K562 (cell line): ENCODE data around the gene IRAG1. TPM values are rescaled to one million over a fixed set of nuclear protein-coding genes. Genes with fewer than 3 reads are reported as not detected.
A peak's percentile ranks its signal among the peaks of the same experiment; 100 is the strongest.

Experiments used
- ATAC-seq: fragments of 200-7000 bp; cut with Tn5 transposase; 3 replicates; pipeline ENCODE4 v1.9.1; 2020; ENCODE audit warnings: moderate library complexity
- BruUV-seq: library from RNA; stranded (reverse); fragments of 400-500 nt; replicated peaks from 2 replicates; lab custom pipeline; 2021; lab: Mats Ljungman, UMichigan
- CTCF ChIA-PET: fragments of 300-600 bp; formaldehyde crosslinking; extraction: SDS; loops from one replicate; lab custom pipeline; 2021; ENCODE audit warnings: low intra/inter-chr PET ratio; lab: Yijun Ruan, JAX
- POLR2A ChIA-PET: fragments of 300-600, 350-650 bp; sonication (Branson Sonifier 250); formaldehyde crosslinking; extraction: SDS; loops from one replicate; lab custom pipeline; 2021; ENCODE audit warnings: antibody characterized with exemption, inconsistent platforms; lab: Yijun Ruan, JAX
- DNase-seq, 4 experiments: peaks; one replicate each; pipeline versions ENCODE4 v3.0.0 to v3.0.0-alpha.2; 2011 to 2018; ENCODE audit warnings: low spot score in 3 of 4, mixed read lengths in 3 of 4; ENCODE audit errors: extremely low read depth in 1 of 4
- FAIRE-seq: peaks from 2 replicates; lab custom pipeline; 2011; peaks lifted over from hg19 to GRCh38; lab: Jason Lieb, UNC
- H2AFZ ChIP-seq: 2 replicates; pipeline ENCODE4 v1.6.0; 2011; ENCODE audit warnings: low read depth, low read length, control low read depth, inconsistent platforms
- H3K27ac ChIP-seq: fragments of 200-600 bp; 3 replicates; pipeline ENCODE4 v1.8.0; 2011; ENCODE audit warnings: low read depth, mild to moderate bottlenecking, control low read depth, inconsistent platforms, low read length, moderate library complexity, mixed read lengths; ENCODE audit errors: extremely low read depth
- H3K27me3 ChIP-seq, 2 experiments: fragments of 300-600 bp in 1 of 2; 2 replicates in 1 of 2; 3 replicates in 1 of 2; pipeline versions ENCODE4 v1.6.0 to v1.8.0; 2011; ENCODE audit warnings: inconsistent platforms in 2 of 2, low read length in 2 of 2, mild to moderate bottlenecking in 1 of 2, mixed read lengths in 1 of 2, moderate library complexity in 1 of 2; ENCODE audit not compliant: control insufficient read depth in 2 of 2, insufficient read depth in 2 of 2
- H3K36me3 ChIP-seq: fragments of 300-600 bp; 3 replicates; pipeline ENCODE4 v1.8.0; 2011; ENCODE audit warnings: mild to moderate bottlenecking, low read length, inconsistent platforms; ENCODE audit not compliant: control insufficient read depth, insufficient read depth
- H3K4me1 ChIP-seq, 2 experiments: fragments of 200-600 bp in 1 of 2; replicated peaks in 1 of 2; 2 replicates in 1 of 2; 3 replicates in 1 of 2; pipeline versions ENCODE4 v1.5.1 to v1.8.0; 2011; ENCODE audit warnings: inconsistent platforms in 2 of 2, low read length in 2 of 2, mild to moderate bottlenecking in 1 of 2, mixed read lengths in 1 of 2, moderate library complexity in 1 of 2; ENCODE audit not compliant: control insufficient read depth in 2 of 2, insufficient read depth in 2 of 2
- H3K4me2 ChIP-seq: 2 replicates; pipeline ENCODE4 v1.6.1; 2011; ENCODE audit warnings: low read length, control low read depth, inconsistent platforms, mixed read lengths; ENCODE audit not compliant: insufficient read depth
- H3K4me3 ChIP-seq: fragments of 200-600 bp; sonication (generic), shearing (Covaris generic); 2 replicates; pipeline ENCODE4 v1.5.1; 2016; ENCODE audit warnings: control low read depth, inconsistent platforms
- H3K79me2 ChIP-seq: fragments of 200-600 bp; 3 replicates; pipeline ENCODE4 v1.8.0; 2011; ENCODE audit warnings: low read length, inconsistent platforms; ENCODE audit not compliant: control insufficient read depth, insufficient read depth
- H3K9ac ChIP-seq, 2 experiments: 2 replicates each; pipeline versions ENCODE4 v1.6.0 to v1.6.1; 2011; ENCODE audit warnings: low read depth in 2 of 2, low read length in 2 of 2, control low read depth in 1 of 2, inconsistent platforms in 1 of 2, mild to moderate bottlenecking in 1 of 2, mixed read lengths in 1 of 2; ENCODE audit not compliant: insufficient read depth in 1 of 2
- H3K9me1 ChIP-seq: one replicate; pipeline ENCODE4 v1.6.0; 2011; ENCODE audit warnings: inconsistent platforms, mild to moderate bottlenecking, low read length, moderate library complexity; ENCODE audit not compliant: control insufficient read depth, insufficient read depth
- H3K9me3 ChIP-seq: replicated peaks from 2 replicates; pipeline ENCODE4 v1.5.1; 2011; ENCODE audit warnings: low read depth, low read length, inconsistent platforms; ENCODE audit not compliant: control insufficient read depth, insufficient read depth
- H4K20me1 ChIP-seq: replicated peaks from 2 replicates; pipeline ENCODE4 v1.6.1; 2011; ENCODE audit warnings: low read length, inconsistent platforms, mixed read lengths; ENCODE audit not compliant: control insufficient read depth, insufficient read depth
- CBFB ChIP-seq: sonication (generic); formaldehyde crosslinking; IDR thresholded peaks from 2 replicates; pipeline ENCODE4 v1.4.0; 2020; ENCODE audit warnings: mild to moderate bottlenecking, missing genetic modification reagents
- PHB ChIP-seq: fragments of 250-450 bp; sonication (Bioruptor Pico); IDR thresholded peaks from 2 replicates; pipeline ENCODE4 v1.5.0; 2021
- POLR2H ChIP-seq: IDR thresholded peaks from 2 replicates; pipeline ENCODE4 v1.6.1; 2016; ENCODE audit warnings: missing genetic modification characterization, low read depth, mild to moderate bottlenecking, control low read depth, missing compliant biosample characterization, moderate library complexity
- PYGO2 ChIP-seq: fragments of 450-650 bp; IDR thresholded peaks from 2 replicates; pipeline ENCODE4 v1.6.1; 2016; ENCODE audit warnings: mild to moderate bottlenecking, missing genetic modification characterization, moderate library complexity, missing compliant biosample characterization
- SOX6 ChIP-seq: fragments of 450-650 bp; IDR thresholded peaks from 2 replicates; pipeline ENCODE4 v1.6.1; 2014; ENCODE audit warnings: mild to moderate bottlenecking
- SRSF3 ChIP-seq: fragments of 200-400 bp; formaldehyde crosslinking; IDR thresholded peaks from 2 replicates; pipeline ENCODE4 v1.6.1; 2016; ENCODE audit warnings: mild to moderate bottlenecking, low read length, moderate library complexity; ENCODE audit not compliant: insufficient read depth
- ZNF282 ChIP-seq: sonication (generic); formaldehyde crosslinking; IDR thresholded peaks from 2 replicates; pipeline ENCODE4 v1.8.1; 2023; ENCODE audit warnings: missing genetic modification reagents
- ZNF707 ChIP-seq: fragments of 250-450 bp; sonication (Bioruptor Pico); conservative IDR thresholded peaks from 2 replicates; pipeline ENCODE4 v1.8.0; 2022; ENCODE audit warnings: inconsistent platforms, mild to moderate bottlenecking, moderate library complexity
- WGBS: fragments of 100-300 bp; shearing (Covaris generic); methylation state at CpG from one replicate; pipeline ENCODE4 v1.1.6; 2016; ENCODE audit warnings: low coverage, mixed read lengths; ENCODE audit not compliant: insufficient coverage; ENCODE audit errors: missing lambda C conversion rate; 5-methylcytosine and 5-hydroxymethylcytosine counted together
- in situ Hi-C: fragments of 300-500 bp; cut with MboI; formaldehyde crosslinking; loops from 4 replicates; pipeline ENCODE4 v1.15.0; 2018; ENCODE audit warnings: inconsistent platforms, mixed read lengths
- intact Hi-C: fragments of 100-400 bp; cut with micrococcal nuclease; formaldehyde crosslinking; loops from 2 replicates; pipeline ENCODE4 v1.14.2; 2022
- polyA plus RNA-seq, 8 experiments: library from polyadenylated mRNA; depleted of rRNA in 4 of 8; stranded (reverse) in 5 of 8; unstranded in 3 of 8; fragments of >200 nt; fragmentation: Nextera tagmentation in 2 of 8; fragmentation: Illumina TruSeq in 1 of 8; extraction: Ambion mirVana in 2 of 8; extraction: Trizol in 1 of 8; gene quantifications; 2 replicates each; pipeline versions ENCODE4 v1.2.1 to v1.2.3, GENCODE V29; 2011 to 2014; ENCODE audit warnings: inconsistent platforms in 1 of 8, missing spikeins in 1 of 8
- total RNA-seq, 7 experiments: library from RNA; depleted of rRNA in 6 of 7; stranded (reverse); fragments of >200 nt in 6 of 7; fragmentation: Illumina TruSeq in 2 of 7; extraction: Trizol in 2 of 7; gene quantifications; 2 replicates each; pipeline versions ENCODE4 v1.2.1 to v1.2.3, GENCODE V29; 2011 to 2021; ENCODE audit warnings: low replicate concordance in 1 of 7
- TF ChIP-seq, protein P1 (sequence below): IDR thresholded peaks from 3 replicates; pipeline ENCODE4 v1.6.1; 2011; ENCODE audit warnings: borderline replicate concordance, mild to moderate bottlenecking, moderate library complexity; ENCODE audit not compliant: insufficient read length; ENCODE audit errors: extremely low read depth
- TF ChIP-seq, protein P2 (sequence below): fragments of 250-450 bp; sonication (Bioruptor Pico); IDR thresholded peaks from 2 replicates; pipeline ENCODE4 v1.8.0; 2022; ENCODE audit warnings: inconsistent platforms
- TF ChIP-seq, protein P3 (sequence below): fragments of 450-650 bp; formaldehyde crosslinking; IDR thresholded peaks from 2 replicates; pipeline ENCODE4 v1.4.0; 2020; ENCODE audit warnings: mild to moderate bottlenecking

IRAG1 gene
- total and polyA plus RNA-seq, 9 of the 15 experiments (the other 6 are each of a cell fraction or from before 2014, with no cell fraction given): 0.01 to 0.22 (median 0.09) TPM; not detected in 1

DNA sequence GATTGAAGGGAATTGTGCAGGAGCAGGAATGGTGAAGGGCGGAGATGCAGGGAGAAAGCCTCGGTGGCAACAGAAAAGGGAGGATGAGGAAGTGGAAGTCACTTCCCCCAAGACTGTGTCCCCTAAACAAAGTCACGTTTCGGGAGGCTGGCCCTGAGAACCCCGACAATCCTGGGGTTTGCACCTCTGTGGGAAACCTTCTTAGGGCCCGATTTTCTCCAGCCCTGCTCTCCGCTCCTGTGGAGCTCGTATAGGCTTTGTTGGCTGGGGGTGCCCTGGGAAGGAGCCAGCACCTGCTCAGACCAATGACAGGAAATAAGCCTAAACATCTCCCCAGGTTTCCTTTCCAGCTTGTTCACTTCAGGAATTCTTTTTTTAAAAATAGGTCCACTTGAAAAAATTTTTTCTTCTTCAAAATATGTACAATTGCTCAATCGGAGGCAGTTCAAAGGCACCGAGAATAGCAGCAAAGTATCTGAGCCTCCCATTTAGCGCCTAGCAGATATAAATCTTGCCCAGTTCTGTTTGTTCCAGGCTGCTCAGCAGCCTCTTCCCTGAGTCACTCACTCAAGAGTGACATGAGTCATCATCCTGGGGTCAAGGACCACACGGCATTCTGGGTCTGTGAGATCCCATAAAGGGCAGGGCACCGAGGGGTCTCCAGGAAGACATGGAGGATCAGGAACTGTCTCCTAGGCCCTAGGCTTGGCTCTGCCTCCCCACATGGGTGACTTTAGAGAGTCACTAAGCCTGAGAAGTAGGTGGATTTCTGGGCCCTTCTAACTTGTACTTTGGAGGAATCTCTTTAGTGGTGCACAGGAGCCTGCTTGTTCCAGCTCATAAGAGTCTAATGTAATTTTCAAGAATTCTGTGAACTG, 34.0 kb downstream of the IRAG1 start:
- Histone ChIP-seq H3K4me1 (peaks cover 33 to 51% of the 10 kb centered on the region in 2 experiments), H3K27ac (peak overlapping the region; percentile 73), H3K79me2 (no peaks in the 10 kb centered on the region), H3K9me1 (no peaks in the 10 kb centered on the region), H3K36me3 (no peaks in the 10 kb centered on the region), H4K20me1 (no peaks in the 10 kb centered on the region), H2AFZ (peak overlapping the region; percentile 98), H3K9ac (peak overlapping the region; percentile 27 to 82; a peak in 3 of 4 replicates), H3K4me3 (no peak overlapping the region), H3K4me2 (peak overlapping the region; percentile 62), H3K27me3 (no peaks in the 10 kb centered on the region), H3K9me3 (no peaks in the 10 kb centered on the region)
- intact Hi-C loops: no loop called here
- peak; percentile 89 for FAIRE-seq
- in situ Hi-C loops: loop anchor here (10.0 kb wide), 1 partner anchor 255 kb away; no protein-coding TSS in a partner anchor
- CTCF ChIA-PET: no interaction called here
- DNase-seq: peak; percentile 75 to 89 (median 80)
- POLR2A ChIA-PET: interaction anchor here (0.5 to 0.6 kb wide), 3 partner anchors 20 to 241 kb away, joined by 3 to 5 read pairs (median 3); no protein-coding TSS in a partner anchor
- no TSS peak for BruUV-seq
- peak; percentile 82 for ATAC-seq
- WGBS: 15% methylated on average over 13 of the region's 13 CpGs
- no peak for TF ChIP-seq SRSF3
- no peak for TF ChIP-seq CBFB (CRISPR knock-in tag)
- no peak for TF ChIP-seq ZNF707 (CRISPR knock-in tag)
- TF ChIP-seq SOX6: peak; percentile 68
- TF ChIP-seq, protein P1, sequence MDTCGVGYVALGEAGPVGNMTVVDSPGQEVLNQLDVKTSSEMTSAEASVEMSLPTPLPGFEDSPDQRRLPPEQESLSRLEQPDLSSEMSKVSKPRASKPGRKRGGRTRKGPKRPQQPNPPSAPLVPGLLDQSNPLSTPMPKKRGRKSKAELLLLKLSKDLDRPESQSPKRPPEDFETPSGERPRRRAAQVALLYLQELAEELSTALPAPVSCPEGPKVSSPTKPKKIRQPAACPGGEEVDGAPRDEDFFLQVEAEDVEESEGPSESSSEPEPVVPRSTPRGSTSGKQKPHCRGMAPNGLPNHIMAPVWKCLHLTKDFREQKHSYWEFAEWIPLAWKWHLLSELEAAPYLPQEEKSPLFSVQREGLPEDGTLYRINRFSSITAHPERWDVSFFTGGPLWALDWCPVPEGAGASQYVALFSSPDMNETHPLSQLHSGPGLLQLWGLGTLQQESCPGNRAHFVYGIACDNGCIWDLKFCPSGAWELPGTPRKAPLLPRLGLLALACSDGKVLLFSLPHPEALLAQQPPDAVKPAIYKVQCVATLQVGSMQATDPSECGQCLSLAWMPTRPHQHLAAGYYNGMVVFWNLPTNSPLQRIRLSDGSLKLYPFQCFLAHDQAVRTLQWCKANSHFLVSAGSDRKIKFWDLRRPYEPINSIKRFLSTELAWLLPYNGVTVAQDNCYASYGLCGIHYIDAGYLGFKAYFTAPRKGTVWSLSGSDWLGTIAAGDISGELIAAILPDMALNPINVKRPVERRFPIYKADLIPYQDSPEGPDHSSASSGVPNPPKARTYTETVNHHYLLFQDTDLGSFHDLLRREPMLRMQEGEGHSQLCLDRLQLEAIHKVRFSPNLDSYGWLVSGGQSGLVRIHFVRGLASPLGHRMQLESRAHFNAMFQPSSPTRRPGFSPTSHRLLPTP: no peak
- TF ChIP-seq PHB (CRISPR knock-in tag): no peak
- TF ChIP-seq PYGO2 (tag): no peak
- TF ChIP-seq, protein P2, sequence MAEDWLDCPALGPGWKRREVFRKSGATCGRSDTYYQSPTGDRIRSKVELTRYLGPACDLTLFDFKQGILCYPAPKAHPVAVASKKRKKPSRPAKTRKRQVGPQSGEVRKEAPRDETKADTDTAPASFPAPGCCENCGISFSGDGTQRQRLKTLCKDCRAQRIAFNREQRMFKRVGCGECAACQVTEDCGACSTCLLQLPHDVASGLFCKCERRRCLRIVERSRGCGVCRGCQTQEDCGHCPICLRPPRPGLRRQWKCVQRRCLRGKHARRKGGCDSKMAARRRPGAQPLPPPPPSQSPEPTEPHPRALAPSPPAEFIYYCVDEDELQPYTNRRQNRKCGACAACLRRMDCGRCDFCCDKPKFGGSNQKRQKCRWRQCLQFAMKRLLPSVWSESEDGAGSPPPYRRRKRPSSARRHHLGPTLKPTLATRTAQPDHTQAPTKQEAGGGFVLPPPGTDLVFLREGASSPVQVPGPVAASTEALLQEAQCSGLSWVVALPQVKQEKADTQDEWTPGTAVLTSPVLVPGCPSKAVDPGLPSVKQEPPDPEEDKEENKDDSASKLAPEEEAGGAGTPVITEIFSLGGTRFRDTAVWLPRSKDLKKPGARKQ (CRISPR knock-in tag): no peak
- TF ChIP-seq POLR2H (tag): no peak
- TF ChIP-seq ZNF282: no peak
- TF ChIP-seq, protein P3, sequence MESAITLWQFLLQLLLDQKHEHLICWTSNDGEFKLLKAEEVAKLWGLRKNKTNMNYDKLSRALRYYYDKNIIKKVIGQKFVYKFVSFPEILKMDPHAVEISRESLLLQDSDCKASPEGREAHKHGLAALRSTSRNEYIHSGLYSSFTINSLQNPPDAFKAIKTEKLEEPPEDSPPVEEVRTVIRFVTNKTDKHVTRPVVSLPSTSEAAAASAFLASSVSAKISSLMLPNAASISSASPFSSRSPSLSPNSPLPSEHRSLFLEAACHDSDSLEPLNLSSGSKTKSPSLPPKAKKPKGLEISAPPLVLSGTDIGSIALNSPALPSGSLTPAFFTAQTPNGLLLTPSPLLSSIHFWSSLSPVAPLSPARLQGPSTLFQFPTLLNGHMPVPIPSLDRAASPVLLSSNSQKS (CRISPR knock-in tag): no peak
